ENCODE measurements around the gene SKOR2.

DNA sequence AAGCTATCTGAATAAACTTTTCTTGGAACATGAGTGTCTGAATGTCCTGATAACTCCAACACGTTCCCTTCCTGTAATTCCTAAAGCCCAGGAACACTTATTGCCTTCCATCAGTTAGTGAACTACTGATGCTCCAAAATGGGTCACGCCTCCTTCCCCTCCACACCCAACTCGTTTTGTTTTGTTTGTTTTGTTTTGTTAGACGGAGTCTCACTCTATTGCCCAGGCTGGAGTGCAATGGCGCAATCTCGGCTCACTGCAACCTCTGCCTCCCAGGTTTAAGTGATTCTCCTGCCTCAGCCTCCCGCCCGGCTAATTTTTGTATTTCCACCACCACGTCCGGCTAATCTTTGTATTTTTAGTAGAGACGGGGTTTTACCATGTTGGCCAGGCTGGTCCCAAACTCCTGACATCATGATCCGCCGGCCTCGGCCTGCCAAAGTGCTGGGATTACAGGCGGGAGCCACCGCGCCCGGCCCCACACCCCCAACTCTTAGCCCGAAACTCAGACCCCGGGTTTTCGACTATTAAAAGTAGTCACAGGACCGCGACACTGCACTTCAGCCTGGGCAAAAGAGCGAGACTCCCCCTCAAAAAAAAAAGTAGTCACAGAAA, 76.1 kb downstream of the SKOR2 start:
- TF ChIP-seq, protein P1, sequence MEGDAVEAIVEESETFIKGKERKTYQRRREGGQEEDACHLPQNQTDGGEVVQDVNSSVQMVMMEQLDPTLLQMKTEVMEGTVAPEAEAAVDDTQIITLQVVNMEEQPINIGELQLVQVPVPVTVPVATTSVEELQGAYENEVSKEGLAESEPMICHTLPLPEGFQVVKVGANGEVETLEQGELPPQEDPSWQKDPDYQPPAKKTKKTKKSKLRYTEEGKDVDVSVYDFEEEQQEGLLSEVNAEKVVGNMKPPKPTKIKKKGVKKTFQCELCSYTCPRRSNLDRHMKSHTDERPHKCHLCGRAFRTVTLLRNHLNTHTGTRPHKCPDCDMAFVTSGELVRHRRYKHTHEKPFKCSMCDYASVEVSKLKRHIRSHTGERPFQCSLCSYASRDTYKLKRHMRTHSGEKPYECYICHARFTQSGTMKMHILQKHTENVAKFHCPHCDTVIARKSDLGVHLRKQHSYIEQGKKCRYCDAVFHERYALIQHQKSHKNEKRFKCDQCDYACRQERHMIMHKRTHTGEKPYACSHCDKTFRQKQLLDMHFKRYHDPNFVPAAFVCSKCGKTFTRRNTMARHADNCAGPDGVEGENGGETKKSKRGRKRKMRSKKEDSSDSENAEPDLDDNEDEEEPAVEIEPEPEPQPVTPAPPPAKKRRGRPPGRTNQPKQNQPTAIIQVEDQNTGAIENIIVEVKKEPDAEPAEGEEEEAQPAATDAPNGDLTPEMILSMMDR (IDR thresholded peaks at IDR 0.05; ENCODE audit: borderline replicate concordance, extremely low read depth, low read length, poor library complexity, severe bottlenecking) = no peak
- no peak for TF ChIP-seq EZH2 (IDR thresholded peaks at IDR 0.05; ENCODE audit: borderline replicate concordance, low read depth, low read length, severe bottlenecking)
